ENCODE data around the gene PAM. TPM values are rescaled to one million over a fixed set of nuclear protein-coding genes. Genes with fewer than 3 reads are reported as not detected.

PAM gene
- total RNA-seq, 1 donor from 2014 or later, result 136 TPM

DNA sequence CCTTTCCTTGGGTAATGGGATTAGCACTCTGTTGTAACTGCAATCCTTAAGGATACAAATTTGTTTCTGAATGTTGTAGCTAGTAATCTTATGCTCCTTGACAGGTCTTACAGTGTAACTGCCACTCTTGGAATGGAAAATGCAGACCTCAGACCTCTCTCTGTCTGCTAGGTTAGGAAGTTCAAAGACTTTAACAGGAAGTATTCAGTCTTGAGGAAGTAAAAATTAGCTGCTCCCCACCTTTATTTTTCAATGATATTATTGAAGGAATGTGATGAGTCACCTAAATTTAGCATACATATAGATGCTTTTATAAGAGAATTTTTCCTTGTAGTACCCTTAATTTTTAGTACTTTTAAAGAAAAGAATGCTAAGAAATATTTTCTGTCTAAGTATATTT is 71.5 kb downstream of the PAM start:
- Histone ChIP-seq H3K4me1 (peaks cover 8% of the 10 kb centered on the region), H3K4me3 (no peak overlapping the region), H3K27ac (no peak overlapping the region), H3K27me3 (no peaks in the 10 kb centered on the region), H3K9me3 (no peaks in the 10 kb centered on the region), H3K36me3 (no peaks in the 10 kb centered on the region)
- intact Hi-C loops (cut with DNase I), result no loop called here
- no peak for DNase-seq (ENCODE audit: extremely low spot score in 2 of 2)
- TF ChIP-seq POLR2A (IDR thresholded peaks at IDR 0.05) (no peak), POLR2AphosphoS5 (IDR thresholded peaks at IDR 0.05; ENCODE audit: insufficient read depth in 1 of 2, low read depth in 1 of 2) (no peak)
- TF ChIP-seq, protein P1, sequence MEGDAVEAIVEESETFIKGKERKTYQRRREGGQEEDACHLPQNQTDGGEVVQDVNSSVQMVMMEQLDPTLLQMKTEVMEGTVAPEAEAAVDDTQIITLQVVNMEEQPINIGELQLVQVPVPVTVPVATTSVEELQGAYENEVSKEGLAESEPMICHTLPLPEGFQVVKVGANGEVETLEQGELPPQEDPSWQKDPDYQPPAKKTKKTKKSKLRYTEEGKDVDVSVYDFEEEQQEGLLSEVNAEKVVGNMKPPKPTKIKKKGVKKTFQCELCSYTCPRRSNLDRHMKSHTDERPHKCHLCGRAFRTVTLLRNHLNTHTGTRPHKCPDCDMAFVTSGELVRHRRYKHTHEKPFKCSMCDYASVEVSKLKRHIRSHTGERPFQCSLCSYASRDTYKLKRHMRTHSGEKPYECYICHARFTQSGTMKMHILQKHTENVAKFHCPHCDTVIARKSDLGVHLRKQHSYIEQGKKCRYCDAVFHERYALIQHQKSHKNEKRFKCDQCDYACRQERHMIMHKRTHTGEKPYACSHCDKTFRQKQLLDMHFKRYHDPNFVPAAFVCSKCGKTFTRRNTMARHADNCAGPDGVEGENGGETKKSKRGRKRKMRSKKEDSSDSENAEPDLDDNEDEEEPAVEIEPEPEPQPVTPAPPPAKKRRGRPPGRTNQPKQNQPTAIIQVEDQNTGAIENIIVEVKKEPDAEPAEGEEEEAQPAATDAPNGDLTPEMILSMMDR (IDR thresholded peaks at IDR 0.05), result no peak

DNA sequence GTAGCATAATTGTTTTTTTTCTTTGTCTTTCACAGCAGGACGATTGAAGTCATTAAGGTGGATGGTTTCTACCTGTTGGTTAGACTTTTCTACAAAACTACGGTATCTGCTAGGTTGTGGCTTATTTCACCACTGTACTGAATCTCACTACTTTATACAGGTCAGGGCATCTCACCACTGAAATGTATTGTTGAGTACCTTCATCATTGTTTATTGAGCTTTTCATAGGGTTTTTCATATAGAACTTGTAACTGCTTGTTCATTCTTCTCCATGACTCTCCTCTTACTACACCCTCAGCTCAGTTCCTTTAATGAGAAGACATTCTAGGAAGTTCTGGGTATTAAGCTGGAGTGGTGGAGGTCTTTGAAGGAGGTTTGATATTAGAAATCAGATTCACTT is 75.1 kb downstream of the PAM start:
- no peaks in the 10 kb centered on the region for H3K27me3 ChIP-seq
- intact Hi-C loops (cut with DNase I), result no loop called here
- TF ChIP-seq, protein P1 (IDR thresholded peaks at IDR 0.05), result no peak
- TF ChIP-seq POLR2AphosphoS5 (IDR thresholded peaks at IDR 0.05; ENCODE audit: insufficient read depth in 1 of 2, low read depth in 1 of 2), result no peak
- no peak for TF ChIP-seq POLR2A (IDR thresholded peaks at IDR 0.05)

DNA sequence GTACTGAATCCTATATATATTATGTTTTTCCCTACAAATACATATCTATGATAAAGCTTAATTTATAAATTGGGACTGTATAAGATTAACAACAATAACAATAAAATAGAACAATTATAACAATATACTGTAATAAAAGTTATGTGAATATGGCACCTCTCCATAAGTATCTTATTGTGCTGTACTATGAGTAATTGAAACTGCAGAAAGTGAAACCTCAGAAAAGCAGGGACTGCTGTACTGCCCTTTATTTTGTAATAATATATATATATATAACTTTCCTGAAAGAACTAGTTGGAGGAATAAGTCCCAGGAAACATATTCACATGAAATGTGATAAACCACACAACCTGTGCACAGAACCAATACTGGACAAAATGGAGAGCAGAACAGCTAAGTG is 77.3 kb downstream of the PAM start:
- no peaks in the 10 kb centered on the region for H3K27me3 ChIP-seq
- H3K9me3 ChIP-seq, result no peaks in the 10 kb centered on the region
- TF ChIP-seq, protein P1 (IDR thresholded peaks at IDR 0.05), result no peak
- TF ChIP-seq POLR2A (IDR thresholded peaks at IDR 0.05) (no peak), POLR2AphosphoS5 (IDR thresholded peaks at IDR 0.05; ENCODE audit: insufficient read depth in 1 of 2, low read depth in 1 of 2) (no peak)
- intact Hi-C loops (cut with DNase I), result no loop called here
- H3K4me1 ChIP-seq, result no peaks in the 10 kb centered on the region
- no peak overlapping the region for H3K27ac ChIP-seq
- no peak overlapping the region for H3K4me3 ChIP-seq
- H3K36me3 ChIP-seq, result no peaks in the 10 kb centered on the region
- no peak for DNase-seq (ENCODE audit: extremely low spot score in 2 of 2)

More for the DNA sequence above, 75.1 kb downstream of the PAM start:
- no peaks in the 10 kb centered on the region for H3K36me3 ChIP-seq
- no peak overlapping the region for H3K27ac ChIP-seq
- DNase-seq (ENCODE audit: extremely low spot score in 2 of 2), result no peak
- no peaks in the 10 kb centered on the region for H3K4me1 ChIP-seq
- H3K4me3 ChIP-seq, result no peak overlapping the region
- no peaks in the 10 kb centered on the region for H3K9me3 ChIP-seq

DNA sequence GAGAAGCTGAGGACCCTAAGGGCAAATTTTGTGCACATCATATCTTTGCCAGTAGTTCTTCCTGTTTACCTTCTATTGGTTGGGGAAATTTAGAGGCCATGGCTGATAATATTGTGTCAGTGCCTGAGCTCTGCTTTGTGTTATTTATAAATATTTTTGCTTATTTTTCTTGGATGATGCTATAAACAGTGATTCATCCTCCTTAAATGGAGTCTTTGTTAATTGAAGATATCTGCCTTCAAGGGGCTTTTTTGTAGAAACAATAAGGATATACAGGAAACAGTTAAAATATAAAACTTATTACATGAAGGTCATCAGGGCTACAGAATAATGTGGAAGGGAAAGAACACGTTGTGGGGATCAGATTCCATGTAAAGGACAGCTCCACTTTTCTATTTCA is 78.0 kb downstream of the PAM start:
- intact Hi-C loops (cut with DNase I), result no loop called here
- TF ChIP-seq POLR2A (IDR thresholded peaks at IDR 0.05) (no peak), POLR2AphosphoS5 (IDR thresholded peaks at IDR 0.05; ENCODE audit: insufficient read depth in 1 of 2, low read depth in 1 of 2) (no peak)
- TF ChIP-seq, protein P1 (IDR thresholded peaks at IDR 0.05), result no peak
- Histone ChIP-seq H3K27me3 (no peaks in the 10 kb centered on the region), H3K4me3 (no peak overlapping the region), H3K9me3 (no peaks in the 10 kb centered on the region), H3K27ac (no peak overlapping the region), H3K4me1 (no peaks in the 10 kb centered on the region), H3K36me3 (no peaks in the 10 kb centered on the region)
- no peak for DNase-seq (ENCODE audit: extremely low spot score in 2 of 2)

DNA sequence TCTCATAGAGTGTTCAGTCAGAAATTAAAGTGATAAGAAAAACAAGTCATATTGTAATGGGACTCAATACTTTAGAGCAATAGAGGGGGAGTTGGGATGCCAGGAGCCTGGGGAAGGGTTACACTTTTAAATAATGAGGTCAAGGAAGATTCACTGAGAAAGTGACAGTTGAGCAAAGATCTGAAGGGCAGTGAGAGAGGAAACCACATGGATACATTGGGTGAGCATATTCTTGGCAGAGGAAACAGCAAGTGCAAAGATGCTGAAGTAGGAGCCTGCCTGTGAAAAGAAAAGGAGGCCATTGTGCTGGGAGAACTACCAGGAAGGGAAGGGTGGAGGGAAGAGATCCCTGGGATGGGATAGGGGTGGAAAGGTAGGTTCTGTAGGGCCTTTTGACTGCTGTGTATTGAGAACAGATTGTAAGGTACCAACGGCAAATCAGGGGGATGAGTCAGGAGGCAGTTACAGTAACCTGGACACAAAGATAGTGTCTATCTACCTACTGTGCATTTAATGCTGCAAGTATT is 79.4 kb downstream of the PAM start:
- no peak for DNase-seq (ENCODE audit: extremely low spot score in 2 of 2)
- intact Hi-C loops (cut with DNase I), result no loop called here
- no peaks in the 10 kb centered on the region for H3K36me3 ChIP-seq
- no peaks in the 10 kb centered on the region for H3K9me3 ChIP-seq
- H3K27me3 ChIP-seq, result no peaks in the 10 kb centered on the region
- no peak overlapping the region for H3K27ac ChIP-seq
- H3K4me3 ChIP-seq, result no peak overlapping the region
- TF ChIP-seq POLR2AphosphoS5 (IDR thresholded peaks at IDR 0.05; ENCODE audit: insufficient read depth in 1 of 2, low read depth in 1 of 2) (no peak), POLR2A (IDR thresholded peaks at IDR 0.05) (no peak)
- TF ChIP-seq, protein P1 (IDR thresholded peaks at IDR 0.05), result no peak
- H3K4me1 ChIP-seq, result no peaks in the 10 kb centered on the region
